ENCODE data around the gene GDF10. TPM values are rescaled to one million over a fixed set of nuclear protein-coding genes. Genes with fewer than 3 reads are reported as not detected.
A peak's percentile ranks its signal among the peaks of the same experiment; 100 is the strongest.

Gene GDF10
- total RNA-seq, 1 experiment from 2014 or later: 0.20 TPM

DNA sequence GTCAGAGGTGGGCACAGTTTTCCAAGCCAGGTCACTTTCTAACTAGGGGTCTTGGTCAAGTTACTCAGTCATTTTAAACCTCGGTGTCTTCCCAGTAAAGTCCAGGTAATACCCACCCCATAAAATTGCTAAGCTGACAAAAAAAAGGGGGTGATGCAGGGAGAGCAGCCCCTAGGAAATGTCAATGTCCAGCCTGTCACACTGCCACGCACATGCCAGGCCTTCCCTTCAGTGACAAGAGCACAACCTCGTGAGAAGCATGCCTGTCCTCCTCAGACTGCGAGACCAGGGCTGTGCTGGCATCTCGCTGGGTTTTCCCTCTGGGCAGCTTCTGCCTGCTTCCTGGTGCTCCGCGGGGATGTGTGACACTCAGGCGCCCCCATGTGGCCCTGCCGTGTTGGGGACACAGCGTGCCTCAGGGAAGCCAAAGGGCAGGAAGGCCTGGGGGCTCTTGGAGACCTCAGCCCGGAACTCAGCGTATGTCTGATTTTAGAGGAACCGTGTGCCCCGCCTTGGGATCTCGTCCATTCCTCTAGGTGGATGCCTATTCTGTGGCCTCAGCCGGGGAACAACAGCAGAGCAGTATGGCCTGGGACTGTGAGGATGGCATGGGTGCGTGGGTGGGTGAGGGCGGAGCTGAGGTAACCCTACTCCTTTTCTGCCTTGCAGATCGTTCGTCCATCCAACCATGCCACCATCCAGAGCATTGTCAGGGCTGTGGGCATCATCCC is 12.1 kb downstream of the GDF10 start:
- no peaks in the 10 kb centered on the region for H3K79me1 ChIP-seq (ENCODE audit: insufficient read depth, low read depth, low read length, poor library complexity, severe bottlenecking)
- H3K18ac ChIP-seq (ENCODE audit: insufficient read length, low read depth, low read length): no peak overlapping the region
- H4K20me1 ChIP-seq (ENCODE audit: control insufficient read depth, insufficient read depth, insufficient read length): peaks cover 2% of the 10 kb centered on the region
- H3T11ph ChIP-seq (ENCODE audit: low read length): no peak overlapping the region
- H2BK15ac ChIP-seq (ENCODE audit: low read depth, low read length): no peak overlapping the region
- no peaks in the 10 kb centered on the region for H3K79me2 ChIP-seq (ENCODE audit: insufficient read depth, low read length)
- no peak overlapping the region for H3K23ac ChIP-seq (ENCODE audit: insufficient read length, low read depth, low read length)
- Mint-ChIP-seq H3K27ac (no peak overlapping the region), H3K36me3 (ENCODE audit: insufficient read depth in 1 of 3, low read depth in 3 of 3) (no peaks in the 10 kb centered on the region), H3K4me1 (peaks cover 14 to 16% of the 10 kb centered on the region in 2 experiments; a peak in 3 of 4 replicates), H3K4me3 (no peak overlapping the region), H3K9me3 (no peaks in the 10 kb centered on the region), H3K27me3 (ENCODE audit: low read depth) (peaks cover 11% of the 10 kb centered on the region)
- no peaks in the 10 kb centered on the region for H3K9me3 ChIP-seq (ENCODE audit: control insufficient read depth, low read depth, low read length)
- H4K8ac ChIP-seq (replicated peaks; ENCODE audit: insufficient read length, low read depth, low read length): no peak overlapping the region
- no peaks in the 10 kb centered on the region for H3K27me3 ChIP-seq (ENCODE audit: insufficient read depth, low read length)
- no CpG with 5 or more reads among the region's 20 CpGs for WGBS (ENCODE audit: extremely low coverage, insufficient read length, low lambda C conversion rate)
- H2BK20ac ChIP-seq (ENCODE audit: low read depth, low read length, poor library complexity, severe bottlenecking): no peak overlapping the region
- H2AFZ ChIP-seq (ENCODE audit: low read length): no peak overlapping the region
- no peak overlapping the region for H3K56ac ChIP-seq (ENCODE audit: insufficient read length, low read depth, low read length)
- no peak overlapping the region for H2BK5ac ChIP-seq (ENCODE audit: insufficient read length, low read length)
- TF ChIP-seq, protein P1, sequence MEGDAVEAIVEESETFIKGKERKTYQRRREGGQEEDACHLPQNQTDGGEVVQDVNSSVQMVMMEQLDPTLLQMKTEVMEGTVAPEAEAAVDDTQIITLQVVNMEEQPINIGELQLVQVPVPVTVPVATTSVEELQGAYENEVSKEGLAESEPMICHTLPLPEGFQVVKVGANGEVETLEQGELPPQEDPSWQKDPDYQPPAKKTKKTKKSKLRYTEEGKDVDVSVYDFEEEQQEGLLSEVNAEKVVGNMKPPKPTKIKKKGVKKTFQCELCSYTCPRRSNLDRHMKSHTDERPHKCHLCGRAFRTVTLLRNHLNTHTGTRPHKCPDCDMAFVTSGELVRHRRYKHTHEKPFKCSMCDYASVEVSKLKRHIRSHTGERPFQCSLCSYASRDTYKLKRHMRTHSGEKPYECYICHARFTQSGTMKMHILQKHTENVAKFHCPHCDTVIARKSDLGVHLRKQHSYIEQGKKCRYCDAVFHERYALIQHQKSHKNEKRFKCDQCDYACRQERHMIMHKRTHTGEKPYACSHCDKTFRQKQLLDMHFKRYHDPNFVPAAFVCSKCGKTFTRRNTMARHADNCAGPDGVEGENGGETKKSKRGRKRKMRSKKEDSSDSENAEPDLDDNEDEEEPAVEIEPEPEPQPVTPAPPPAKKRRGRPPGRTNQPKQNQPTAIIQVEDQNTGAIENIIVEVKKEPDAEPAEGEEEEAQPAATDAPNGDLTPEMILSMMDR (conservative IDR thresholded peaks at IDR 0.05): peak; percentile 86
- no peak overlapping the region for H3K14ac ChIP-seq (ENCODE audit: insufficient read depth, low read length)
- H2BK120ac ChIP-seq (ENCODE audit: low read depth, low read length, poor library complexity, severe bottlenecking): no peak overlapping the region
- no peak overlapping the region for H3K9ac ChIP-seq (ENCODE audit: extremely low read depth, insufficient read length, low read length)
- H3K27ac ChIP-seq (ENCODE audit: insufficient read length, low read depth, low read length): no peak overlapping the region
- peak; percentile 91 for DNase-seq
- H3K4me2 ChIP-seq (ENCODE audit: insufficient read depth, insufficient read length, low read length): no peak overlapping the region
- H2BK12ac ChIP-seq (ENCODE audit: insufficient read length, low read depth, low read length): no peak overlapping the region
- H4K5ac ChIP-seq (ENCODE audit: insufficient read length, low read depth, low read length): no peak overlapping the region
- H2AK5ac ChIP-seq (ENCODE audit: insufficient read length, low read length): no peak overlapping the region
- no peaks in the 10 kb centered on the region for H3K23me2 ChIP-seq (ENCODE audit: insufficient read length, low read depth, low read length, poor library complexity, severe bottlenecking)
- no peak overlapping the region for H3K4ac ChIP-seq (ENCODE audit: low read depth, low read length)
- H4K91ac ChIP-seq (ENCODE audit: insufficient read length, low read depth, low read length): no peak overlapping the region
- no peaks in the 10 kb centered on the region; the same call in 1 of the 2 replicates for H3K4me1 ChIP-seq (ENCODE audit: insufficient read depth, low read length)
